ENCODE data around the gene CCDC83. TPM values are rescaled to one million over a fixed set of nuclear protein-coding genes. Genes with fewer than 3 reads are reported as not detected.

CCDC83 gene
- total RNA-seq, 2 experiments from 2014 or later = not detected

DNA sequence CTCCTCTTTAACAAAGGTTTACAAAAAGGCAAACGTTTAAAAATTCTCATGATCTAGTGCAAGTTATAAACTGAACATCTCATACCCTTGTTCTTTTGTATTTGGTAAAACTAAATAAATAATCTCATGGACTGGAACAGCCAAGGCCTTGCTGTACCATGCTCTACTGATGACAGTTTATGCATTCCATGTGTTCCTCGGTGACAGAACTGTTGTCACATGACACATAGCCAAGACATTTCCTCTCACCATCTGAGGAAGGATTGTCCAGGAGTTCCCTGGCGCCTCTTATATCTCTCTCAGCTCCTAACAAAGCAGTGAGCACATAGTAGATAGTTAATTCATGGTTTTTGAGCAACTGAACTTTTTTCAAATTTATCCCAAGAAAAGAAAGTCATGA is 12.6 kb downstream of the CCDC83 start:
- no peak overlapping the region for H3K4me3 Mint-ChIP-seq
- H3K9me3 Mint-ChIP-seq = no peaks in the 10 kb centered on the region
- H3K36me3 Mint-ChIP-seq (ENCODE audit: low read depth) = no peaks in the 10 kb centered on the region
- no peak for DNase-seq
- POLR2A ChIA-PET = no interaction called here
- ATAC-seq = no peak
- H3K27ac Mint-ChIP-seq = no peak overlapping the region
- TF ChIP-seq CTCF (IDR thresholded peaks at IDR 0.05) = no peak
- no peaks in the 10 kb centered on the region for H3K27me3 Mint-ChIP-seq
- H3K4me1 Mint-ChIP-seq (ENCODE audit: low read depth) = no peaks in the 10 kb centered on the region
- intact Hi-C loops (cut with micrococcal nuclease) = loop anchor here (10.0 kb wide), 1 partner anchor 557 kb away; no protein-coding TSS in a partner anchor
- CTCF ChIA-PET = interaction anchor here (0.8 to 1.1 kb wide), 2 partner anchors 13 to 60 kb away, joined by 3 to 4 read pairs; partner anchors contain the start of gene CCDC83

DNA sequence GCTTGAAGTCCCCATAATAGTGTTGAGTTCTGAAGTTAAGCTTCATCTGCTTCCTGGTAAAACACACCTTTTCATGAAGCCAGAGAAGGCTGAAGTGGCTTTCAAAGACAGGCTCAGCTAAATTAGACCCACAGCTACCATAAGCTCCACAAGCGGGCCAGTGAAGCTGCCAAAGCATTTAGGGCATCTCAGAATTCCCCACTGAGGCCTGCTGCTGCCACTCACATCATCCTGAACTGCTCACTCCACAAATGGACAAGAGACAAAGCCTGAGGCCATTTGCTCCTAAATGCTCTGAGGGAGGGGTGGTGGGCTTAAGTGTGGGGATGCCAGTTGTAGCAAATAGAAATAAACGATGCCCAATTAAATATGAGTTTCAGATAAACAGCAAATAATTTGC is 14.6 kb downstream of the CCDC83 start:
- ChIA-PET CTCF (no interaction called here), POLR2A (no interaction called here)
- H3K27ac Mint-ChIP-seq = no peak overlapping the region
- no peak for ATAC-seq
- no peaks in the 10 kb centered on the region for H3K36me3 Mint-ChIP-seq (ENCODE audit: low read depth)
- no peaks in the 10 kb centered on the region for H3K9me3 Mint-ChIP-seq
- TF ChIP-seq CTCF (IDR thresholded peaks at IDR 0.05) = no peak
- peaks cover 8% of the 10 kb centered on the region for H3K4me1 Mint-ChIP-seq (ENCODE audit: low read depth)
- no peaks in the 10 kb centered on the region for H3K27me3 Mint-ChIP-seq
- no peak overlapping the region for H3K4me3 Mint-ChIP-seq
- DNase-seq = no peak
- intact Hi-C loops (cut with micrococcal nuclease) = loop anchor here (10.0 kb wide), 1 partner anchor 555 kb away; no protein-coding TSS in a partner anchor

- intact Hi-C loops (cut with micrococcal nuclease) = no loop called here
- TF ChIP-seq CTCF (IDR thresholded peaks at IDR 0.05) = no peak
- no peaks in the 10 kb centered on the region for H3K9me3 Mint-ChIP-seq
- no peak overlapping the region for H3K4me3 Mint-ChIP-seq
- H3K27me3 Mint-ChIP-seq = no peaks in the 10 kb centered on the region
- no peak for DNase-seq
- peaks cover 18% of the 10 kb centered on the region for H3K4me1 Mint-ChIP-seq (ENCODE audit: low read depth)
- no peak for ATAC-seq
- POLR2A ChIA-PET = no interaction called here
- H3K36me3 Mint-ChIP-seq (ENCODE audit: low read depth) = no peaks in the 10 kb centered on the region
- CTCF ChIA-PET = interaction anchor here (0.9 kb wide), 1 partner anchor 9 kb away, joined by 3 read pairs; no protein-coding TSS in a partner anchor
- H3K27ac Mint-ChIP-seq = no peak overlapping the region
Measured at GRCh38 chr11:85874265-85874664, 19.1 kb downstream of the CCDC83 start.

DNA sequence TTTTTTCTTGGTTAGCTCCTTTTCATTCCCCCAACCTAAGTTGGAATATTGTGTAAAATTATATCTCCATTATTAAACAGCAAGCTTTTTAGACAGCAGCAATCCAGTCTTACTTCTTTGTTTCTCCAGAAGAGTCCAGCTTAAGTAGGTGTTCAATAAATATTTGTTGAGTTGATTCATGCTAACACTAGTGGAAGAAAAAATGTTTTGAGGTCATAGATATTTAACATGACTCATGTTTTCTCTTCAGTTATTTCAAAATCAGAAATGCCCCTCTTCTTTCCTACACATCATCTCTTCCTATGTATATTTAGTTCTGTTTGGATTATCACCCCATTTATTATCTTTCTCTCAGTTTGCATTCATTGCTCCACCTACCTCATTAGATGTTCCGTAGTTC is 20.3 kb downstream of the CCDC83 start:
- ATAC-seq (no peak), DNase-seq (no peak)
- ChIA-PET POLR2A (no interaction called here), CTCF (no interaction called here)
- H3K4me3 Mint-ChIP-seq = no peak overlapping the region
- no peaks in the 10 kb centered on the region for H3K36me3 Mint-ChIP-seq (ENCODE audit: low read depth)
- no peak for TF ChIP-seq CTCF (IDR thresholded peaks at IDR 0.05)
- intact Hi-C loops (cut with micrococcal nuclease) = no loop called here
- H3K4me1 Mint-ChIP-seq (ENCODE audit: low read depth) = peaks cover 18% of the 10 kb centered on the region
- no peaks in the 10 kb centered on the region for H3K27me3 Mint-ChIP-seq
- no peak overlapping the region for H3K27ac Mint-ChIP-seq
- no peaks in the 10 kb centered on the region for H3K9me3 Mint-ChIP-seq

DNA sequence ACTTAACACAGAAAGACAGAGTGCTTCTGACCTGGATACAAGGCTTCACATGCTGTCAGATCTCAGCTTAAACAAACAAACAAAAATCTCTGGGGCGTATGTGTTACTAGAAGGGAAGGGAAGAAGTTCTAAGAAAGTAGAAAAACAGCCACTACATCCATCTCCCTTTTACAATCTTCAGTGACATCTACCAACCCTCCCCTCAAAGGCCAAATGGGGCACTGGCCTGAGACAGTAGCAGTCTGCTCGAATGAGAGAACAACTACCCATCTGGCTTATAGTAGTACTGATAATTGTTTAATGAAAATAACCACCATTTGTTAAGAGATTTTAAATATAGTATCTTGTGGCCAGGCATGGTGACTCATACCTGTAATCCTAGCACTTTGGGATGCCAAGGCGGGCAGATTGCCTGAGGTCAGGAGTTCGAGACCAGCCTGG is 29.4 kb downstream of the CCDC83 start:
- no peak overlapping the region for H3K4me3 Mint-ChIP-seq
- no peak for ATAC-seq

More for the DNA sequence above, 29.4 kb downstream of the CCDC83 start:
- no peaks in the 10 kb centered on the region for H3K36me3 Mint-ChIP-seq (ENCODE audit: low read depth)
- intact Hi-C loops (cut with micrococcal nuclease) = no loop called here
- H3K27ac Mint-ChIP-seq = no peak overlapping the region
- ChIA-PET POLR2A (no interaction called here), CTCF (no interaction called here)
- H3K4me1 Mint-ChIP-seq (ENCODE audit: low read depth) = no peaks in the 10 kb centered on the region
- no peaks in the 10 kb centered on the region for H3K9me3 Mint-ChIP-seq
- DNase-seq = no peak
- no peak for TF ChIP-seq CTCF (IDR thresholded peaks at IDR 0.05)
- peaks cover 8% of the 10 kb centered on the region for H3K27me3 Mint-ChIP-seq

Data from activated CD8-positive, alpha-beta T cell treated with anti-CD3 and anti-CD28 coated beads for 36 hours (primary cell).